Neural cell (in vitro differentiated cells): ENCODE results near the gene UBAC2. TPM values are rescaled to one million over a fixed set of nuclear protein-coding genes. Genes with fewer than 3 reads are reported as not detected.

ENCODE experiments used
- H2AFZ ChIP-seq: fragments of 200-600, 300-800 bp; sonication (generic), shearing (Covaris generic); 2 replicates; pipeline ENCODE4 v1.6.0; 2014; ENCODE audit warnings: low read depth, mild to moderate bottlenecking, antibody characterized with exemption, low read length, moderate library complexity
- H3F3A ChIP-seq: fragments of 200-600 bp; shearing (Covaris generic); 2 replicates; pipeline ENCODE4 v1.6.1; 2016; ENCODE audit warnings: mild to moderate bottlenecking, moderate library complexity, mixed read lengths, antibody characterized with exemption, low read length; ENCODE audit not compliant: insufficient read depth, poor library complexity, severe bottlenecking
- H3K27ac ChIP-seq: fragments of 200-600, 300-800 bp; sonication (generic), shearing (Covaris generic); 2 replicates; pipeline ENCODE4 v1.5.1; 2014; ENCODE audit warnings: mild to moderate bottlenecking, low read length, moderate library complexity
- H3K27me3 ChIP-seq: fragments of 300-800, 200-600 bp; sonication (generic), shearing (Covaris generic); 2 replicates; pipeline ENCODE4 v1.6.0; 2014; ENCODE audit warnings: mild to moderate bottlenecking, low read depth, low read length, moderate library complexity; ENCODE audit not compliant: insufficient read depth
- H3K36me3 ChIP-seq: fragments of 300-800, 200-600 bp; sonication (generic), shearing (Covaris generic); 2 replicates; pipeline ENCODE4 v1.5.1; 2014; ENCODE audit warnings: mild to moderate bottlenecking, antibody characterized with exemption, low read length, moderate library complexity; ENCODE audit not compliant: insufficient read depth
- H3K4me2 ChIP-seq: fragments of 300-800, 200-600 bp; sonication (generic), shearing (Covaris generic); 2 replicates; pipeline ENCODE4 v1.6.0; 2014; ENCODE audit warnings: mild to moderate bottlenecking, low read length
- H3K4me3 ChIP-seq: fragments of 300-800, 200-600 bp; sonication (generic), shearing (Covaris generic); 2 replicates; pipeline ENCODE4 v1.5.1; 2014; ENCODE audit warnings: mild to moderate bottlenecking, low read length, moderate library complexity
- H3K79me2 ChIP-seq: fragments of 200-600 bp; shearing (Covaris generic); replicated peaks from 2 replicates; pipeline ENCODE4 v1.6.0; 2014; ENCODE audit warnings: mild to moderate bottlenecking, low read length, moderate library complexity; ENCODE audit not compliant: insufficient read depth
- H3K9ac ChIP-seq: fragments of 300-800, 200-600 bp; sonication (generic), shearing (Covaris generic); 2 replicates; pipeline ENCODE4 v1.6.1; 2016; ENCODE audit warnings: mild to moderate bottlenecking, low read length, mixed read lengths
- H3K9me2 ChIP-seq: fragments of 200-600 bp; shearing (Covaris generic); 2 replicates; pipeline ENCODE4 v1.6.1; 2016; ENCODE audit warnings: mild to moderate bottlenecking, low read length, mixed read lengths; ENCODE audit not compliant: insufficient read depth
- H3K9me3 ChIP-seq: fragments of 200-600, 300-800 bp; sonication (generic), shearing (Covaris generic); 2 replicates; pipeline ENCODE4 v1.6.1; 2016; ENCODE audit warnings: mild to moderate bottlenecking, mixed run types, low read length, moderate library complexity, mixed read lengths
- H4K20me1 ChIP-seq: fragments of 200-600 bp; shearing (Covaris generic); 2 replicates; pipeline ENCODE4 v1.6.1; 2016; ENCODE audit warnings: mild to moderate bottlenecking, mixed run types; ENCODE audit not compliant: insufficient read depth
- CTCF ChIP-seq: fragments of 450-650 bp; IDR thresholded peaks from 2 replicates; pipeline ENCODE4 v1.5.1; 2014; ENCODE audit warnings: antibody characterized with exemption, mild to moderate bottlenecking, moderate library complexity; ENCODE audit not compliant: poor library complexity, severe bottlenecking
- EP300 ChIP-seq: fragments of 450-650 bp; conservative IDR thresholded peaks from 2 replicates; pipeline ENCODE4 v1.6.1; 2014; ENCODE audit warnings: antibody characterized with exemption, mild to moderate bottlenecking, moderate library complexity; ENCODE audit not compliant: poor library complexity, severe bottlenecking
- EZH2 ChIP-seq: fragments of 200-600, 300-800 bp; shearing (Covaris generic), sonication (generic); IDR thresholded peaks from 2 replicates; pipeline ENCODE4 v1.6.1; 2014; ENCODE audit warnings: antibody characterized with exemption, low read length, borderline replicate concordance, mild to moderate bottlenecking; ENCODE audit not compliant: insufficient read depth, poor library complexity, severe bottlenecking
- MXI1 ChIP-seq: fragments of 450-650 bp; conservative IDR thresholded peaks from 2 replicates; pipeline ENCODE4 v1.6.1; 2014; ENCODE audit warnings: antibody characterized with exemption, mild to moderate bottlenecking; ENCODE audit not compliant: poor library complexity, severe bottlenecking
- POLR2AphosphoS5 ChIP-seq: IDR thresholded peaks from 2 replicates; pipeline ENCODE4 v1.6.1; 2012
- REST ChIP-seq: IDR thresholded peaks from 2 replicates; pipeline ENCODE4 v1.6.1; 2012; ENCODE audit warnings: borderline replicate concordance
- SMC3 ChIP-seq: fragments of 450-650 bp; conservative IDR thresholded peaks from 2 replicates; pipeline ENCODE4 v1.6.1; 2014; ENCODE audit warnings: antibody characterized with exemption, mild to moderate bottlenecking, moderate library complexity; ENCODE audit not compliant: poor library complexity
- TAF1 ChIP-seq: IDR thresholded peaks from 2 replicates; pipeline ENCODE4 v1.6.1; 2012; ENCODE audit warnings: low read depth
- polyA plus RNA-seq: library from polyadenylated mRNA; depleted of rRNA; stranded (reverse); fragments of >200 nt; gene quantifications from 2 replicates; pipeline ENCODE4 v1.2.3, GENCODE V29; 2014

UBAC2 gene
- polyA plus RNA-seq, 1 donor from 2014 or later = 56.9 TPM

- Histone ChIP-seq H3K9ac (no peak overlapping the region), H4K20me1 (no peaks in the 10 kb centered on the region), H3K27me3 (no peaks in the 10 kb centered on the region), H3K9me2 (no peaks in the 10 kb centered on the region), H3K4me2 (no peak overlapping the region), H3K79me2 (no peaks in the 10 kb centered on the region), H3F3A (no peaks in the 10 kb centered on the region), H3K36me3 (no peaks in the 10 kb centered on the region), H3K9me3 (no peaks in the 10 kb centered on the region), H3K27ac (no peak overlapping the region), H2AFZ (no peak overlapping the region), H3K4me3 (no peak overlapping the region)
- TF ChIP-seq SMC3 (no peak), TAF1 (no peak), REST (no peak), CTCF (no peak), EP300 (no peak)
These were observed 220.6 kb downstream of the UBAC2 start for GRCh38 chr13:99421271-99421670.

GRCh38 chr13:99421758-99422585 lies 221.3 kb downstream of the UBAC2 start:
- no peaks in the 10 kb centered on the region for H4K20me1 ChIP-seq
- no peak overlapping the region for H2AFZ ChIP-seq
- H3K27me3 ChIP-seq = no peaks in the 10 kb centered on the region
- H3K79me2 ChIP-seq = no peaks in the 10 kb centered on the region
- no peaks in the 10 kb centered on the region for H3K9me3 ChIP-seq
- no peak overlapping the region for H3K4me3 ChIP-seq
- H3F3A ChIP-seq = no peaks in the 10 kb centered on the region
- no peak overlapping the region for H3K27ac ChIP-seq
- no peak overlapping the region for H3K4me2 ChIP-seq
- no peaks in the 10 kb centered on the region for H3K36me3 ChIP-seq
- no peaks in the 10 kb centered on the region for H3K9me2 ChIP-seq
- H3K9ac ChIP-seq = no peak overlapping the region
- TF ChIP-seq TAF1 (no peak), POLR2AphosphoS5 (no peak), MXI1 (no peak), CTCF (no peak), REST (no peak), EZH2 (no peak), SMC3 (no peak)
